NCI-H524 treated with DMSO at 0.1 percent for 48 hours (cell line): Measurements from ENCODE around the gene SHD.
"Not testable (repeated sequence)": the region's sequence is repeated elsewhere in the genome, so short reads cannot be mapped to it uniquely, and the experiment has no call there.

Experiments
- DNase-seq: peaks from one replicate; lab custom pipeline; 2025; lab: John Stamatoyannopoulos, UW

SHD gene

GRCh38 chr19:4278419-4279266 is at the start of gene SHD:
Gene SHD, plus strand, starts transcription at chr19:4279266. Its CDS starts 798 bp downstream, at chr19:4280064.
- DNase-seq = no peak

GRCh38 chr19:4230237-4230636 is 48.8 kb upstream of the SHD start:
- not testable (repeated sequence) for DNase-seq

GRCh38 chr19:4231521-4231920 is 47.5 kb upstream of the SHD start:
- not testable (repeated sequence) for DNase-seq

GRCh38 chr19:4232139-4232538 is 46.9 kb upstream of the SHD start:
- not testable (repeated sequence) for DNase-seq

GRCh38 chr19:4232614-4233281 is 46.3 kb upstream of the SHD start:
- no peak for DNase-seq

GRCh38 chr19:4233282-4233853 is 45.7 kb upstream of the SHD start:
- no peak for DNase-seq

GRCh38 chr19:4234142-4234861 is 44.8 kb upstream of the SHD start:
- DNase-seq = peak; percentile 7

- DNase-seq = no peak
Observed at GRCh38 chr19:4234862-4235201, 44.2 kb upstream of the SHD start.

- DNase-seq = not testable (repeated sequence)
Observed at GRCh38 chr19:4237510-4237909, 41.6 kb upstream of the SHD start.

GRCh38 chr19:4238831-4239230 is 40.2 kb upstream of the SHD start:
- no peak for DNase-seq

- DNase-seq = no peak
Observed at GRCh38 chr19:4241824-4242430, 37.1 kb upstream of the SHD start.

- DNase-seq = not testable (repeated sequence)
Observed at GRCh38 chr19:4245938-4246337, 33.1 kb upstream of the SHD start.

- peak; percentile 98 for DNase-seq
Observed at GRCh38 chr19:4246767-4247593, 32.1 kb upstream of the SHD start, which contains the start of gene YJU2. Gene YJU2, plus strand, starts transcription at chr19:4247080. Its CDS starts 67 bp downstream, at chr19:4247147.

- DNase-seq = no peak
Observed at GRCh38 chr19:4256563-4256962, 22.5 kb upstream of the SHD start.

GRCh38 chr19:4257025-4257424 is 22.0 kb upstream of the SHD start:
- DNase-seq = no peak

- no peak for DNase-seq
Observed at GRCh38 chr19:4258181-4258580, 20.9 kb upstream of the SHD start.

GRCh38 chr19:4260613-4261191 is 18.4 kb upstream of the SHD start:
- no peak for DNase-seq

GRCh38 chr19:4264812-4265211 is 14.3 kb upstream of the SHD start:
- no peak for DNase-seq

GRCh38 chr19:4266253-4267000 is 12.6 kb upstream of the SHD start:
- DNase-seq = no peak
